GM21447 (cell line): Measurements from ENCODE around the gene MN1.

ENCODE experiments used
- ATAC-seq: cut with Tn5 transposase; IDR thresholded peaks from one replicate; pipeline ENCODE4 v1.9.1; 2021; ENCODE audit not compliant: unreplicated experiment

MN1 gene

GRCh38 chr22:27801616-27802345 lies at the start of gene MN1:
MN1 (minus strand) TSS chr22:27801756; CDS start chr22:27800543, 1,213 bp downstream.
- no peak for ATAC-seq

GRCh38 chr22:27850000-27850521 lies 48.5 kb upstream of the MN1 start:
- ATAC-seq: no peak

- ATAC-seq: no peak
These were observed 46.4 kb upstream of the MN1 start for GRCh38 chr22:27848005-27848404.

GRCh38 chr22:27846910-27847309 lies 45.4 kb upstream of the MN1 start:
- ATAC-seq: no peak

- no peak for ATAC-seq
These were observed 44.7 kb upstream of the MN1 start for GRCh38 chr22:27846248-27846757.

GRCh38 chr22:27845644-27846043 lies 44.1 kb upstream of the MN1 start:
- ATAC-seq: no peak

- no peak for ATAC-seq
These were observed 43.4 kb upstream of the MN1 start for GRCh38 chr22:27844656-27845591.

GRCh38 chr22:27844256-27844655 lies 42.7 kb upstream of the MN1 start:
- ATAC-seq: no peak

GRCh38 chr22:27843441-27843840 lies 41.9 kb upstream of the MN1 start:
- no peak for ATAC-seq

- ATAC-seq: no peak
These were observed 41.3 kb upstream of the MN1 start for GRCh38 chr22:27842669-27843431.

- no peak for ATAC-seq
These were observed 40.6 kb upstream of the MN1 start for GRCh38 chr22:27842201-27842600.

GRCh38 chr22:27840436-27840835 lies 38.9 kb upstream of the MN1 start:
- ATAC-seq: no peak

- ATAC-seq: no peak
These were observed 37.6 kb upstream of the MN1 start for GRCh38 chr22:27839057-27839660.

GRCh38 chr22:27836181-27836580 lies 34.6 kb upstream of the MN1 start:
- no peak for ATAC-seq

- no peak for ATAC-seq
These were observed 33.9 kb upstream of the MN1 start for GRCh38 chr22:27835446-27835845.

GRCh38 chr22:27834364-27835185 lies 33.0 kb upstream of the MN1 start:
- ATAC-seq: no peak

- no peak for ATAC-seq
These were observed 32.2 kb upstream of the MN1 start for GRCh38 chr22:27833803-27834202.

GRCh38 chr22:27832606-27833005 lies 31.1 kb upstream of the MN1 start:
- no peak for ATAC-seq

- no peak for ATAC-seq
These were observed 28.1 kb upstream of the MN1 start for GRCh38 chr22:27829620-27830019.
